Caco-2 (cell line): ENCODE measurements around the gene ATP13A4. TPM values are rescaled to one million over a fixed set of nuclear protein-coding genes. Genes with fewer than 3 reads are reported as not detected.

ENCODE experiments used
- BruUV-seq: library from RNA; stranded (reverse); fragments of 400-500 nt; replicated peaks from 2 replicates; lab custom pipeline; 2021; lab: Mats Ljungman, UMichigan
- CTCF ChIA-PET: fragments of 300-600 bp; sonication (Branson Sonifier 250); formaldehyde crosslinking; loops from one replicate; lab custom pipeline; 2022; ENCODE audit warnings: antibody characterized with exemption; lab: Charles Lee
- POLR2A ChIA-PET: fragments of 300-600 bp; sonication (Branson Sonifier 250); formaldehyde crosslinking; loops from one replicate; lab custom pipeline; 2022; ENCODE audit warnings: antibody characterized with exemption; lab: Charles Lee
- DNase-seq, 2 experiments: peaks; one replicate each; pipeline versions ENCODE4 v3.0.0 to v3.0.0-alpha.2; 2020 to 2022
- H3K27me3 ChIP-seq: replicated peaks from 2 replicates; pipeline ENCODE4 v1.6.0; 2011; ENCODE audit warnings: low read length; ENCODE audit not compliant: control insufficient read depth, insufficient read depth
- H3K36me3 ChIP-seq: 2 replicates; pipeline ENCODE4 v1.5.1; 2011; ENCODE audit warnings: low read length; ENCODE audit not compliant: control insufficient read depth, insufficient read depth
- H3K4me1 ChIP-seq: fragments of 250-450 bp; sonication (Bioruptor Pico); 2 replicates; pipeline ENCODE4 v1.5.1; 2020; ENCODE audit warnings: mild to moderate bottlenecking
- H3K4me3 ChIP-seq: 2 replicates; pipeline ENCODE4 v1.5.1; 2011; ENCODE audit warnings: low read depth, mild to moderate bottlenecking, control low read depth, low read length
- H3K9me3 ChIP-seq: fragments of 250-450 bp; sonication (Bioruptor Pico); 2 replicates; pipeline ENCODE4 v1.5.1; 2020; ENCODE audit warnings: mild to moderate bottlenecking, moderate library complexity
- H3K27ac Mint-ChIP-seq: one replicate; pipeline ENCODE4 v1.8.0; 2022; ENCODE audit warnings: mixed read lengths; ENCODE audit not compliant: unreplicated experiment
- H3K27me3 Mint-ChIP-seq: one replicate; pipeline ENCODE4 v1.8.0; 2022; ENCODE audit warnings: mixed read lengths; ENCODE audit not compliant: insufficient read depth, unreplicated experiment
- H3K36me3 Mint-ChIP-seq: one replicate; pipeline ENCODE4 v1.8.0; 2022; ENCODE audit warnings: mild to moderate bottlenecking, mixed read lengths; ENCODE audit not compliant: insufficient read depth, unreplicated experiment
- H3K4me1 Mint-ChIP-seq: one replicate; pipeline ENCODE4 v1.8.0; 2022; ENCODE audit warnings: low read depth, mixed read lengths; ENCODE audit not compliant: unreplicated experiment
- H3K4me3 Mint-ChIP-seq: one replicate; pipeline ENCODE4 v1.8.0; 2022; ENCODE audit warnings: mild to moderate bottlenecking, moderate library complexity, mixed read lengths; ENCODE audit not compliant: unreplicated experiment
- H3K9me3 Mint-ChIP-seq: one replicate; pipeline ENCODE4 v1.8.0; 2022; ENCODE audit warnings: mixed read lengths; ENCODE audit not compliant: unreplicated experiment
- CTCF ChIP-seq, 2 experiments: fragments of 200-600 bp in 1 of 2; IDR thresholded peaks; 1 replicate in 1 of 2; 2 replicates in 1 of 2; pipeline versions ENCODE4 v1.5.1 to v1.8.0; 2011 to 2022; ENCODE audit warnings: antibody characterized with exemption in 1 of 2, control low read depth in 1 of 2, inconsistent platforms in 1 of 2, low read depth in 1 of 2, low read length in 1 of 2, mild to moderate bottlenecking in 1 of 2, moderate library complexity in 1 of 2; ENCODE audit not compliant: insufficient read depth in 1 of 2, severe bottlenecking in 1 of 2, unreplicated experiment in 1 of 2
- intact Hi-C: fragments of 100-400 bp; cut with micrococcal nuclease; formaldehyde crosslinking; loops from one replicate; pipeline ENCODE4 v1.10.0; 2022; ENCODE audit not compliant: unreplicated experiment
- total RNA-seq: library from RNA; stranded (reverse); gene quantifications from 2 replicates; pipeline ENCODE4 v1.2.3, GENCODE V29; 2022

Gene ATP13A4
- total RNA-seq, 1 experiment from 2014 or later = 1.4 TPM

- Mint-ChIP-seq H3K4me3 (no peak overlapping the region), H3K9me3 (no peaks in the 10 kb centered on the region), H3K4me1 (peaks cover 21% of the 10 kb centered on the region), H3K27ac (no peak overlapping the region), H3K36me3 (no peaks in the 10 kb centered on the region), H3K27me3 (no peaks in the 10 kb centered on the region)
- Histone ChIP-seq H3K9me3 (no peaks in the 10 kb centered on the region), H3K27me3 (no peaks in the 10 kb centered on the region), H3K36me3 (no peaks in the 10 kb centered on the region), H3K4me3 (no peak overlapping the region), H3K4me1 (peaks cover 18% of the 10 kb centered on the region)
- no peak for DNase-seq
- CTCF ChIA-PET = no interaction called here
- no peak for TF ChIP-seq CTCF (IDR thresholded peaks at IDR 0.05; ENCODE audit: insufficient read depth in 1 of 2, low read depth in 1 of 2, low read length in 1 of 2, severe bottlenecking in 1 of 2, unreplicated experiment in 1 of 2)
- intact Hi-C loops = no loop called here
- POLR2A ChIA-PET = no interaction called here
- no TSS peak for BruUV-seq
Observed at GRCh38 chr3:193507566-193507965, 47.1 kb downstream of the ATP13A4 start.

- Mint-ChIP-seq H3K27ac (no peak overlapping the region), H3K4me1 (peaks cover 19% of the 10 kb centered on the region), H3K36me3 (no peaks in the 10 kb centered on the region), H3K9me3 (no peaks in the 10 kb centered on the region), H3K27me3 (no peaks in the 10 kb centered on the region), H3K4me3 (no peak overlapping the region)
- ChIA-PET CTCF (no interaction called here), POLR2A (no interaction called here)
- BruUV-seq = no TSS peak
- Histone ChIP-seq H3K36me3 (no peaks in the 10 kb centered on the region), H3K9me3 (no peaks in the 10 kb centered on the region), H3K4me3 (no peak overlapping the region), H3K4me1 (peaks cover 21% of the 10 kb centered on the region), H3K27me3 (no peaks in the 10 kb centered on the region)
- no peak for DNase-seq
- intact Hi-C loops = no loop called here
- TF ChIP-seq CTCF (IDR thresholded peaks at IDR 0.05; ENCODE audit: insufficient read depth in 1 of 2, low read depth in 1 of 2, low read length in 1 of 2, severe bottlenecking in 1 of 2, unreplicated experiment in 1 of 2) = no peak
Observed at GRCh38 chr3:193506921-193507320, 47.8 kb downstream of the ATP13A4 start.

- H3K9me3 Mint-ChIP-seq = no peaks in the 10 kb centered on the region
- peak in 1 of 2 experiments; percentile 14 for DNase-seq
- TF ChIP-seq CTCF (IDR thresholded peaks at IDR 0.05; ENCODE audit: insufficient read depth in 1 of 2, low read depth in 1 of 2, low read length in 1 of 2, severe bottlenecking in 1 of 2, unreplicated experiment in 1 of 2) = no peak
- intact Hi-C loops = no loop called here
- Histone ChIP-seq H3K4me3 (no peak overlapping the region), H3K36me3 (no peaks in the 10 kb centered on the region), H3K27me3 (no peaks in the 10 kb centered on the region), H3K9me3 (no peaks in the 10 kb centered on the region), H3K4me1 (peaks cover 21% of the 10 kb centered on the region; the same call in 1 of the 2 replicates)
- BruUV-seq = no TSS peak
- POLR2A ChIA-PET = no interaction called here
- no peaks in the 10 kb centered on the region for H3K27me3 Mint-ChIP-seq
- no peaks in the 10 kb centered on the region for H3K36me3 Mint-ChIP-seq
- CTCF ChIA-PET = no interaction called here
- H3K4me1 Mint-ChIP-seq = no peaks in the 10 kb centered on the region
- no peak overlapping the region for H3K27ac Mint-ChIP-seq
- no peak overlapping the region for H3K4me3 Mint-ChIP-seq
Observed at GRCh38 chr3:193502871-193503270, 51.8 kb downstream of the ATP13A4 start.
